GM12873 (cell line): ENCODE data around the gene USP49.

Experiments
- TF ChIP-seq, protein P1 (sequence below): IDR thresholded peaks from 2 replicates; pipeline ENCODE4 v1.5.1; 2012; ENCODE audit warnings: low read depth, mild to moderate bottlenecking, moderate library complexity, low read length, control low read depth; ENCODE audit not compliant: insufficient read depth; ENCODE audit errors: missing control alignments

Gene USP49

GRCh38 chr6:41832263-41832662, 62.9 kb downstream of the USP49 start:
- TF ChIP-seq, protein P1, sequence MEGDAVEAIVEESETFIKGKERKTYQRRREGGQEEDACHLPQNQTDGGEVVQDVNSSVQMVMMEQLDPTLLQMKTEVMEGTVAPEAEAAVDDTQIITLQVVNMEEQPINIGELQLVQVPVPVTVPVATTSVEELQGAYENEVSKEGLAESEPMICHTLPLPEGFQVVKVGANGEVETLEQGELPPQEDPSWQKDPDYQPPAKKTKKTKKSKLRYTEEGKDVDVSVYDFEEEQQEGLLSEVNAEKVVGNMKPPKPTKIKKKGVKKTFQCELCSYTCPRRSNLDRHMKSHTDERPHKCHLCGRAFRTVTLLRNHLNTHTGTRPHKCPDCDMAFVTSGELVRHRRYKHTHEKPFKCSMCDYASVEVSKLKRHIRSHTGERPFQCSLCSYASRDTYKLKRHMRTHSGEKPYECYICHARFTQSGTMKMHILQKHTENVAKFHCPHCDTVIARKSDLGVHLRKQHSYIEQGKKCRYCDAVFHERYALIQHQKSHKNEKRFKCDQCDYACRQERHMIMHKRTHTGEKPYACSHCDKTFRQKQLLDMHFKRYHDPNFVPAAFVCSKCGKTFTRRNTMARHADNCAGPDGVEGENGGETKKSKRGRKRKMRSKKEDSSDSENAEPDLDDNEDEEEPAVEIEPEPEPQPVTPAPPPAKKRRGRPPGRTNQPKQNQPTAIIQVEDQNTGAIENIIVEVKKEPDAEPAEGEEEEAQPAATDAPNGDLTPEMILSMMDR, result no peak

GRCh38 chr6:41826343-41827022, 68.7 kb downstream of the USP49 start:
- TF ChIP-seq, protein P1, result no peak

GRCh38 chr6:41824571-41825569, 70.3 kb downstream of the USP49 start:
- TF ChIP-seq, protein P1, result no peak

- TF ChIP-seq, protein P1, result no peak
These were observed 72.0 kb downstream of the USP49 start for GRCh38 chr6:41823178-41823577.

- TF ChIP-seq, protein P1, result no peak
These were observed 73.2 kb downstream of the USP49 start for GRCh38 chr6:41822021-41822420.

- TF ChIP-seq, protein P1, result no peak
These were observed 73.9 kb downstream of the USP49 start for GRCh38 chr6:41821266-41821665.
